SIG-M5 treated with dmso at 0.1 percent for 504 hours (cell line): ENCODE data around the gene RPSA.
"Not testable (repeated sequence)": the region's sequence is repeated elsewhere in the genome, so short reads cannot be mapped to it uniquely, and the experiment has no call there.

Experiments
- DNase-seq: peaks from one replicate; lab custom pipeline; 2025; ENCODE audit not compliant: unreplicated experiment; lab: John Stamatoyannopoulos, UW

The RPSA gene

GRCh38 chr3:39454591-39455217 lies 48.2 kb downstream of the RPSA start:
- no peak for DNase-seq

DNA sequence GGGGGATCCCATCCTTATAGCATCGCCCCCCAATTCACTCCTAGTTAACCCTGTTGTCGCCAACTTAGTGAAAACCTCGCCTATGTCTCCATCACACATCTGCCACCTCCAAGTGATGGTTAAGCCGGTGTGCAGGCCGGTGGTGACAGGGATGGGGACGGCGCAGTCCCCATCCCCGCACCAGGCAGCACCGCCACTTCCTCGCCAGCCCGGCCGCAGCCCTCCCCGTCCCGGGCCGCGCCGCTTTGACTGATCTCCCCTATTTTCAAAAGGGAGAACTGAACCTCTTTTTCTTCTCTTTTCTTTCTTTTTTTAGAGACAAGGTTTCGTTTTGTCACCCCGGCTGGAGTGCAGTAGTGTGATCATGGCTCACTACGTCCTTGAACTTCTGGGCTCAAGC lies 49.6 kb downstream of the RPSA start:
- no peak for DNase-seq

DNA sequence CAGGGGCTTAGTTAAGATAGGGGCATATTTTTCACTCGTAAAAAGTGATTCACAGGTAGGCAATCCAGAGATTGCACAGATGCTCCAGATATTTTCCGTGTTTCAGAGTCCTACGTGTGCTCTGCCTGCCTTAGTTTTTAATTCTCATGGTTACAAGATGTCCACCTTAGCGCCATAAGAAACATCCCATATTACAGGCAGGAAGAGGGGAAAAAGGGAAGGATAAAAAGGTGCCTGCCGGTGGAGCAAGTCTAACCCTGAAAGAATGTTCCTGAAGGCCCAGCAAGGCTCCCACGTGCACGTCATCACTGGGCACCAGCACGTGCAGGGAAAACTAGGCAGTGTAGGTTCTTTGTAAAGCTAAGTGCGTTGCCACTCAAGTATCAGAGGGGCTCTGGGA lies 50.8 kb downstream of the RPSA start:
- no peak for DNase-seq

GRCh38 chr3:39458579-39458978 lies 52.1 kb downstream of the RPSA start:
- not testable (repeated sequence) for DNase-seq

DNA sequence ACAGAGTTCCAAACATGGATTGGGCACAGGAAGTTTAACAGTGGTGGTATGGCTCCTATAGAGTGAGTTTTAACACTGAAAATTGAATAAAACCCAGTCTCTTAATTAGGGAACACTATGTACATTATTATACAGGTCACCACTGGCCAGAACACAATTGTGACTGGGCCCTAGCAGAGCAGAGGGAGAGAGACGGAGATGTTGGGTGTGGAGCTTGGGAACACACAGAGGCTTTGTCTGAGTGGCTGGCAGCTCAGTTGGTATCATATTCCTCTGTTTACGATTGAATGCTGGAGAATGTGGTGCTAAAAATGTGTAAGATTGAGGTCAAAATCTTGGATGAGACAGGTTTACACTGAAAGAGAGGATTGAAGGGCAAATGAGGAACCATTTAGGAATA lies 54.2 kb downstream of the RPSA start:
- no peak for DNase-seq
